NOMO-1 treated with DMSO at 0.1 percent for 48 hours (cell line): ENCODE data around the gene NFATC2.
"Not testable (repeated sequence)": the region's sequence is repeated elsewhere in the genome, so short reads cannot be mapped to it uniquely, and the experiment has no call there.

ENCODE experiments used
- DNase-seq: peaks from one replicate; lab custom pipeline; 2025; ENCODE audit not compliant: unreplicated experiment; lab: John Stamatoyannopoulos, UW

The NFATC2 gene

GRCh38 chr20:51495921-51496545 is 46.5 kb downstream of the NFATC2 start:
- peak; percentile 16 for DNase-seq

GRCh38 chr20:51495291-51495690 is 47.2 kb downstream of the NFATC2 start:
- no peak for DNase-seq

- no peak for DNase-seq
Observed at GRCh38 chr20:51494241-51495110, 48.0 kb downstream of the NFATC2 start.

GRCh38 chr20:51493346-51493791 is 49.1 kb downstream of the NFATC2 start:
- DNase-seq = no peak

- DNase-seq = no peak
Observed at GRCh38 chr20:51492167-51493092, 50.1 kb downstream of the NFATC2 start.

GRCh38 chr20:51491393-51491792 is 51.1 kb downstream of the NFATC2 start:
- no peak for DNase-seq

GRCh38 chr20:51490635-51491034 is 51.9 kb downstream of the NFATC2 start:
- DNase-seq = no peak

GRCh38 chr20:51489611-51490010 is 52.9 kb downstream of the NFATC2 start:
- no peak for DNase-seq

- no peak for DNase-seq
Observed at GRCh38 chr20:51488331-51488730, 54.2 kb downstream of the NFATC2 start.

GRCh38 chr20:51487565-51488268 is 54.8 kb downstream of the NFATC2 start:
- no peak for DNase-seq

GRCh38 chr20:51487076-51487475 is 55.4 kb downstream of the NFATC2 start:
- no peak for DNase-seq

GRCh38 chr20:51486197-51487005 is 56.1 kb downstream of the NFATC2 start:
- no peak for DNase-seq

GRCh38 chr20:51484831-51485230 is 57.7 kb downstream of the NFATC2 start:
- no peak for DNase-seq

GRCh38 chr20:51484141-51484815 is 58.2 kb downstream of the NFATC2 start:
- DNase-seq = no peak

- no peak for DNase-seq
Observed at GRCh38 chr20:51482836-51483473, 59.6 kb downstream of the NFATC2 start.

GRCh38 chr20:51481341-51481914 is 61.1 kb downstream of the NFATC2 start:
- DNase-seq = no peak

GRCh38 chr20:51480507-51481270 is 61.8 kb downstream of the NFATC2 start:
- no peak for DNase-seq

- DNase-seq = not testable (repeated sequence)
Observed at GRCh38 chr20:51476106-51476505, 66.4 kb downstream of the NFATC2 start.
